GM18951 (cell line): Measurements from ENCODE around the gene DPT.

ENCODE experiments used
- POLR2A ChIP-seq: IDR thresholded peaks from 4 replicates; pipeline ENCODE4 v1.6.1; 2011; ENCODE audit warnings: mild to moderate bottlenecking; ENCODE audit not compliant: insufficient read length, insufficient read depth; ENCODE audit errors: extremely low read depth
- in situ Hi-C: fragments of 300-500 bp; cut with MboI; formaldehyde crosslinking; loops from one replicate; pipeline ENCODE4 v1.12.0; 2022; ENCODE audit warnings: low sequenced_read_pairs, mixed read lengths, inconsistent platforms; ENCODE audit not compliant: unreplicated experiment

Gene DPT

DNA sequence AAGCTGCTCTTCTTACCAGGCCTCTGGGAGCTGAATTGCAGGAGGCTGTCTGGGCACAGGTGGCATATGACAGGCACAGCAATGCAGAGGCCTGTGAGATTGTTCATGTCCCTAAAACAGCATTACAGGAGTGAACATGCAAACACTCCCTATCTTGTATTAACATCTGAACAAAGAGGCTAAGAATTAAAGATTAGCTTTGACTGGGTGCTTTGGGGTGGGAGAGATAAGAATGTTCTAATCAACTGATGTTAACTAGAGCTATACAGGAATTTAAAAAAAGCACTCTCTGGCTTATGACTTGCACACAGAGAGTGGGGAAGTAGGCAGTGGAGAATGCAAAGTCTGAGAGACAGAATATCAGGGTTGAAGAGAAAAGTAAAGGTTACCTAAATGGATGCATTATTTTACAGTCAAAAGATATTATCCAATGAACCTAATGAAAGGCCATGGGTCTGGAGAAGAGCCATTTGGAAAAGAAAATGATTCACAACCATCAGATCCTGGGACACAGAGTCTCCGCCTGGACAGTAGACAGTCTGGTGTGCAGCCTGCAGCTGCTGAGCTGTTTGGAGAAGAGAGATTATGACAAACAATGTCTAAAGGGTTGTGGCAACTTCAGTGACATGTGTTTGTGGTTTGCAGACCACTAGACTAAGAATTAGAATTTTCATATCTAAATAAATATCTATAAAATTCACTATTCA lies 20.2 kb downstream of the DPT start:
- in situ Hi-C loops = no loop called here
- no peak for TF ChIP-seq POLR2A

DNA sequence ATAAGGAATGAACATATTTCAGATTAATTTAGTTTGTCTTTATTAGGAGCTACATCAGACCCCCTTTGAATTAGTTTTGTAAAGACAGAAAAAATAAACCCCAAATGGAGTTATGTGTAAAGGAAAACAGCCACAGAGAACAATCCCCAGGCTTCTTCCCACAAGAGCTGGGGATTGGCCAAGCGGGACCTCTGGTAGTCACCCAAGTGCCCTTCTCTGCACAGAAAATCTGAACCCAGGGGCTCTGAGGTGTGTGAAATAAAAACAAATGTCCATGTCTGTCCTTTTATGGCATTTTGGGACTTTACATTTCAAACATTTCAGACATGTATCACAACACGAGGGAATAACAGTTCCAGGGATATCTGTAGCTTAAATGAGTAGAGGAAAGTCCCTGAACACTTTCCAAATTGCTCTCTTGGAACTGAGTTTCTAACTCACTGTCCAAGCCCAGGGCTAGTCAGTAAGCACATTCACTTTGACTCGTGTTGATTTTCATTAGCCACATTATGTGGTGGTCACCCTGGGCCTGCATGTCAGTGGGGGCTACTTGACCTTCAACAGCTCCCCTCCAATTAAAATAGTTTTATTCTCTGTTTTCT lies 22.5 kb downstream of the DPT start:
- TF ChIP-seq POLR2A = no peak
- in situ Hi-C loops = no loop called here

DNA sequence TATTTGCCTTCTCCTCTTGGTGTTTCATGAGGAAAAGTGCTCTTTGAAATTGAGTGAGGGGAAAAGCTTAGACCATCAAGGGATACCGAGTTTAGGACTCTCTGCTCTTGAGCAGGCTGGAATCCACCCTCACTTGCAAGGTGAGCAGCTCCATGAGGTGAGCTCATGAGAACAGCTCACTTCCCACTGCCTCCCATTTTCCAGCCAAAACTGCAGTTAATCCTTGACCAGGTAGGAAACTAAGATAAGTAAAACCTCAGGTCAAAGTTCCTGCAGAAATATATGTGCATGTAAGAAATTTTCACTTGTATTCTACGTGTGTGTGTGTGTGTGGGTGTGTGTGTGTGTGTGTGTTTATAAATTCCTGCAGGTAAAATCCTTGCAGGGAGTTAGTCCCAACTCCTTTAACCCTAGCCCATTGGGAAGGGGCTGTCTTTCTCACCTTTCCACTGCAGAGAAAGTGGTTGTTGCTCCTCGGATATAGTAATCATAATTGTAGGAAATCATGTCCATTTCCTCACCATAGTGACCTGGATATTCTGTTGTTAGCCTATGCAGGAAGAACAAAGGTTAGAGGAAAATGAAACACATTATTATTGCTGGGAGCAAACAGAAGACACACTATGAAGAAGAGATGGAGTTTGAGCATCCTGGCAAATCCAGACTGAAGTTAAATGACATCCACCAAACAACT lies 28.3 kb downstream of the DPT start:
- in situ Hi-C loops = no loop called here

DNA sequence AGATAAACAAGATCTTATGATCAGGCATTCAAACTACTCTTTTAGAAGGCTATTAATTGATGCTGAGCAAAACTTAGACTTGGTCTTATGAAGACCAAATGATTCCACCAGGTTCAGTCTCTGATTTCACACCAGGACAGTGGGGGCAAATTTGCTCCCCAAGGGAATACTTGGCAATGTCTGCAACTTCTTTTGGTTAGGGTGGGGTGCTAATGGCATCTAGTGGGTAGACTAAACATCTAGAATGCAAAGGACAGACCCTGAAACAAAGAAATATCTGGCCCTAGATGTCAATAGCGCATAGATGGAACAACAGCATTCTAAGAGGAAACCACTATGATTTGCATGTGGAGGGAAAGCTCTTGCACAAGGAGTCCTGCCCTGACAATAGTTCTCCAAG lies 30.6 kb downstream of the DPT start:
- in situ Hi-C loops = no loop called here
- TF ChIP-seq POLR2A = no peak

More for the DNA sequence above, 28.3 kb downstream of the DPT start:
- TF ChIP-seq POLR2A = no peak

DNA sequence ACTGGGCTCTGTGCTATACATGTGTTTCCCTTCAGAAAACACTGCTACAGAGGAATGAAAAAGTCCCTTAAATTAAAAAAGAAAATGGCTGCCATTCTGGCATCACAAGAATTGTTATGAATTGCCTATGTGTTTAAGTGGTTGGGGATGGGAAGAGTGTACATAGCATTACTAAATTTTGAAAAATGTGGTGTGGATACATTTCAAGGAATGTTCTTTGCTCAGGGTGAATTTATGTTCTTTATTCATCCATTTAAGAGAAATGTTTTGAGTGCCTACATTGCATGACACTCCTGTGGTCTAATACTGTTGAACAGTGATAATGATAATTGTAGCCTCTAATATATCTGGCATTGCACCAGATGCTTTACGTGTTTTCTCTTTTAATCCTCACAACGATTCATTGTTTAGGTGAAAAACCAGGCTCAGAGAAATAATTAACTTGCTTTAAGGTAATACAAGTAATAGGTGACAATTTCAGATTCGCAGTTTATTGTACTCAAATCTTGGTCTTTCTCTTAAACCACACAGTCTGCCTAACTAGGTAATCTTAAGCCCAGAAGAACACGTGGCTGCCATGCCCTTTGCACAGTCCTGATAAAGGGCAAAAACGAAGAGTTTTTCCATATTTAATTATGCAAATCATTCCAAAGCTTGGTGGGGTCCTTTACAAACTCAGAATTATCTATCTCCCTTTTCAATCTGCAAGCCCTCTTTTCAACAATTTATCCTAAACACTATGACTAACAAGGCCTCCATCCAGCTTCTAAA lies 31.5 kb downstream of the DPT start:
- no peak for TF ChIP-seq POLR2A
- in situ Hi-C loops = no loop called here

DNA sequence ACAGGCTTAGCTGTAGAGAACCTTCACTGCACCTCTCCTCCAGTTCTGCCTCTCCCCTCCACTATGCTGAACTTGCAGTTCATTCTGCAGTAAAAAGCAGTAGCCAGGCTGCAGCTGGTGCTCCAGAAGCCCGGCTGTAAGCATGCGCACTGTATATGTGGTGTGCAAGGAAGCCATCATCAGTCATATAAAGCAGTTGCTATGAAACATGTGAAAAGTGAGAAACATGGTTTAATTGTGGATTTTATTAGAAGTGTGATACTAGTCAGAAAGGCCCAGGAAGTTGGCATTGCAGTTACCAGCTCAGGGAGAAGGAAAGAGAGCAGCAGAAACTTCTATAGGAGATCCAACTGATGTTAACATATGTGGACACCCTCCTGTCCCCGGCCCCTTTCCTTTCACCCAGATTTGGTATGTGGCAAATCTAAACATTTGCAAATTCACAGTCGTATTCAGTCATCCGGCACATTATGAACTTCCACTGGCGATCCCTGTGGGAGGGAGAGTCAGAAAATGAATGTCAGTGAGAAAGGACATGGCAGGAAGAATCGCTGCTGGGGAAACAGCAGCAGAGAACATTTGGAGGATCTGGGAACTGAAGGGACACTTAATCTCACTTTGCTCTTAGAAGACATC lies 32.8 kb downstream of the DPT start:
- TF ChIP-seq POLR2A = no peak

DNA sequence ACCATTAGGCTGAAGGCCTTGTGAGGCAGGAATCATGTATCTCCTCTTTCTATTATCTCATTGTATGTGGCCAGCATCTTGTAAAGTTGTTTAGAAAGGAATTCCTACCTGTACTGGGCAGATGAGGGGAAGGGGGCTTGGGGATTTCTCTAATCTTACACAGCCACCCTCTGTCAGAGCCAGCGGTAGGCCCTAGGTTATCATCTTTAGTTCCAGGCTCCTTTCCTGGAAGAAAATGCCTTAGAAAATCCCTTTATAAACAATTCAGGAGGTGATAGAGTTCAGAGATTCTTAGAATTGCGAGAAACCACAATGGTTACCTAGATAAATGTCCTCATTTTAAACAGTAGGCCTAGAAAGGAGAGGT lies 35.2 kb downstream of the DPT start:
- in situ Hi-C loops = no loop called here
- TF ChIP-seq POLR2A = no peak

More for the DNA sequence above, 32.8 kb downstream of the DPT start:
- in situ Hi-C loops = no loop called here

DNA sequence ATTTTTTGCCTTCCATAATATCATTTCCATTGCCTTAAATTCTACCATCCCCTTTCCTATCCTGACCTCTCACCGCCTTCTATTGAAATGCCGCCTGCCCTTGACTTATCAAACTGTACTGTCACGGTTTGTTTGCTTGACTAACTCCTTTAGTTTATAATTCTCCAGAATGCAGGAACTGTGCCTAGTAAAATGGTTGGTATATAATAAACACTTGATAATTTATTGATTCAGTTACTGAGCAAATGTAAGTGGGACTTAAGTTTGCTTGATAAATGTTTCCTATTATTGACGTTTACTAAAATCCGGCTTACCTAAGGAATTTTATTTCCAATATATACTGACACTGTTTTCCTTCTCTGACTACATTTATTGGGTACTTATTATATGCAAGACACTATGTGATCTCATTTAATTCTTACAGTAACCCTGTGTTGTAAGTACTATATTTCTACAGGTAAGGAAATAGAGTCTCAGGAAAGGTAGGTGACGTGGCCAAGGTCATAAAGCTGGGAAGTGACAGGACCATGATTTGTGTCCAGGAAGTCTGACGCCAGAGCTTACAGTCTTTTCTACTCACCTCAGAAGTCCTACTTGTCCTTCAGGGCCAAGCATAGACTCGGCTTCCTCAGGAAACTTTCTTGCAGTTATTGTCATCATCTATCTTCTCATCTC lies 35.7 kb downstream of the DPT start:
- no peak for TF ChIP-seq POLR2A
- in situ Hi-C loops = no loop called here

DNA sequence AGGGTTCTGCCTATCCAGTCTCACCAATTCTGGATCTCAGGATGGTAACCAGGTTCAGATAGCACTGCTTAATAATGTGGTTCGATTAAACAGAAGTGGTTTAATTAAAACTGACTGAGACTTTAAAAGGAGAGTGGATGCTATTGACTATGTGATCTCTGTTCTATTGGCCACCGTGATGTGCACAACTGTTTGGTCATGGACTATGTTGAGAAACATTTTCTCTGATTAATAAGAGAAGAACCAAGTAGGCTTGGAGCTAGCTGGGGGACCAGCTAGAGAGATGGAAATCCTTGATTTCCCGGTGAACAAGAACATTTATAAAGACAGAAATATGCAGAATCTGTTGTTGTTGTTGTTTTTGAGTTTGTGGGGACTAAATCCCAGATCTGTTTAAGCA lies 36.5 kb downstream of the DPT start:
- no peak for TF ChIP-seq POLR2A
- in situ Hi-C loops = no loop called here

DNA sequence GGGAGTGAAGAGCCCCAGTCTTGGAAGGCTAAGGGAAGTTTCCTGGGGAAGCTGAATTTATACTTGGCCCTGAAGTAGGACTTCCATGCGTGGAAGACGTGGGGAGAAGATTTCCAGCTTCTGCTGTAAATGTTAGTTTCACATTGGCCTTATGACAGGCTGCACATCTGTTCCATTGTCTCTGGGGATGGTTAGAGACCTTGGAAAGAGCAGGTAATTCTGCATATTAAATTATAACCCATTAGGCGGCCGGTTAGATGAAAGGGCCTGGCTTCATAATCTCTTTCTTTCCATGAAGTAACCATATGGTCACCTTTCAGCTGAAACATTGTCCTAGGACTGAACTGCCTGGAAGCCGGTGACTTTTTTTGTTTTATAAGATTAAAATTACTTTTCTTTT lies 37.5 kb downstream of the DPT start:
- in situ Hi-C loops = no loop called here
- TF ChIP-seq POLR2A = no peak

DNA sequence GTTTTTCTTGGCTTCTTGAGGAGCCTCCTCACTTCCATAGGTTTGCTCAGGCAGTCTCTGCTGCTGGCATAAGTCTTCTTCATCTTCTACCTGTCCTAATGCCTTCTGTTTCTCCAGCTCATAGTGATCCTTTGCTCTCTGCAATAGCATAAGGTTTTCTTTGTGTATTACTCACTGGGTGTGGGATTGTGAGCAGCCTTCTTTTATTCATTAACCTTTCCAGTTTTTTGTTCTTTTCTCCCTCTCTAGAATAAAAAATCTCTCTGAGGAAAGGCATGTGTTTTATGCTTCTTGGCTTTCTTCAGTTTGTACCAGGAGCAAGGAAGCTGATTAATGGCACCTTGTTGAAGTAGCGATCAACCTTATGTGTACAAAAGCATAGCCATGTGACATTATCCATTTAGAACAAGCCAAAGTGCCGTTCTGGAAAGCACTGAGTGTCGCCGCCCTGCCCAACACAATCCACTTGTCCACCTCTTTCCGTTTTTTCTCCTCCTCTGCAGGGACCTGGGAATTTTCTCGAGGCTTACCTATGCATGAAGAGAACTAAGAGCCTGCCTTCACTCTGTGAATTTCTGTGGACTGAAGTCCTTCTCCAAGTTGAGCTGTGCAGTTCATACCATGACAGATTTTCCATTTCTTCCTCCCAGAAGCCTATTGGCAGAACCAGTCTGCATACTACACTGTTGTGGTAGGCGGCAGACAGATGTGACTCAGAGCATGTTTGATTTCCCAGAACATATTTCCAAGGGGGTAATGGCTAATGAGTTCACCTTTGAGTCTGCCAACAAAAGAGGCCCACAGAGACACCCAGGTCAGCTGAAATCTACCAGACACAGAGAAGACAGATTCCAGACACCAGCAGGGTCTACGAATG lies 39.0 kb downstream of the DPT start:
- no peak for TF ChIP-seq POLR2A
- in situ Hi-C loops = no loop called here

DNA sequence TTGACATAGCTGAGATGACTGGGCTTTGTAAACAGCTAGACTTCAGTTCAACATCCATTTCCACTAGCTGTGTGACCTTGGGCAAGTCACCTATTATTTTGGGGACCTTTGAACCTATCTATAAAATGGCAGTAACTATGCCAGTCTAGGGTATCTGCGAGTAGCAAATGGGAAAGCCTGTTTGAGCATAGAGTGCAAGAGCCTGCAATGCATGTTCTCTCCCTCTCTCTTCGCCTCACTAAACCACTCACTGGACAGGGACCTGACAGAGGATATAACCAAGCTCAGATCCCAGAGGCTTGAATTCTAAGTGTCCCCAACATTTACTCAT lies 39.7 kb downstream of the DPT start:
- TF ChIP-seq POLR2A = no peak
- in situ Hi-C loops = no loop called here
